ENCODE measurements around the gene ECM1.

Gene ECM1

GRCh38 chr1:150511985-150512660 is 4.2 kb downstream of the ECM1 start:
- in situ Hi-C loops (cut with HindIII; ENCODE audit: low sequenced_read_pairs): loop anchor here (10.0 kb wide), 1 partner anchor 63 kb away; the partner anchor contains the start of gene MCL1

- in situ Hi-C loops (cut with HindIII; ENCODE audit: low sequenced_read_pairs): loop anchor here (10.0 kb wide), 1 partner anchor 62 kb away; the partner anchor contains the start of gene MCL1
Measured at GRCh38 chr1:150512846-150513245, 4.9 kb downstream of the ECM1 start.

DNA sequence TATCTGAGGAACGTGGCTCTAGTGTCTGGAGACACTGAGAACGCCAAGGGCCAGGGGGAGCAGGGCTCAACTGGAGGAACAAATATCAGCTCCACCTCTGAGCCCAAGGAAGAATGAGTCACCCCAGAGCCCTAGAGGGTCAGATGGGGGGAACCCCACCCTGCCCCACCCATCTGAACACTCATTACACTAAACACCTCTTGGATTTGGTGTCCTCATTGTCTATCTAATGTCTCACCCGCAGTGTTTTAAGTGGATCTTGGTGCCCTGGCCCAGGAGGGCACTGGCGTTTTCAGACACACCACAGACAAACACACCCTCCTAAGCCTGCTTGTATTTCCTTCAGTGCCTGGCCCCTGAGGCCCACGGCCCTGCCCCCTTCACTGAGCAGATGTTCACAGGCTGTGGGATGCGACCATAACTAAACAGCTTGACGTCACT is 5.5 kb downstream of the ECM1 start:
- in situ Hi-C loops (cut with HindIII; ENCODE audit: low sequenced_read_pairs): loop anchor here (10.0 kb wide), 1 partner anchor 61 kb away; the partner anchor contains the start of gene MCL1

- in situ Hi-C loops (cut with HindIII; ENCODE audit: low sequenced_read_pairs): loop anchor here (10.0 kb wide), 1 partner anchor 61 kb away; the partner anchor contains the start of gene MCL1
Measured at GRCh38 chr1:150514260-150514659, 6.4 kb downstream of the ECM1 start.

GRCh38 chr1:150514913-150515327 is 7.0 kb downstream of the ECM1 start:
- in situ Hi-C loops (cut with HindIII; ENCODE audit: low sequenced_read_pairs): loop anchor here (10.0 kb wide), 1 partner anchor 60 kb away; the partner anchor contains the start of gene MCL1

- in situ Hi-C loops (cut with HindIII; ENCODE audit: low sequenced_read_pairs): loop anchor here (10.0 kb wide), 1 partner anchor 59 kb away; the partner anchor contains the start of gene MCL1
Measured at GRCh38 chr1:150515328-150516049, 7.6 kb downstream of the ECM1 start, which contains the start of gene FALEC. FALEC (plus strand) TSS chr1:150515752.

DNA sequence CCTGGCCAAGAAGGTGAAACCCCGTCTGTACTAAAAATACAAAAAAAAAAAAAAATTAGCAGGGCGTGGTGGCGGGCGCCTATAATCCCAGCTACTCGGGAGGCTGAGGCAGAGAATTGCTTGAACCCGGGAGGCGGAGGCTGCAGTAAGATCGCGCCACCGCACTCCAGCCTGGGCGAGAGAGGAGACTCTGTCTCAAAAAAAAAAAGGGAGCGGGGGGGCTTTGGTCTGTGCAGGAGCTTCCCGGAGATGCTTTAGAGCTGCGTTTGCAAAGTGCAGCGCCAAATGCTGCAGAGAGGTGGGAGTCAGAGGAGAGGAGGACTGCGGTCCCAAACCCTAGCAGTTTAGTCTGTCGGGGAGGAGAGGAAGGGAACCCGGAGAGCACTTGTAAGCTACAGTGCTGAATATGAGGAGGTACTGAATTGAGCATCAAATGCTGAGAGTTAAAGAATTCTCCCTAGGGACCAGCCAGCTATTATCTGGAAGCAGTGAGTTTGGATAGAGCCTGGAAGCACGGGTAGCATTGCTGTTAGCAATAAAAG is 8.2 kb downstream of the ECM1 start:
- in situ Hi-C loops (cut with HindIII; ENCODE audit: low sequenced_read_pairs): loop anchor here (10.0 kb wide), 1 partner anchor 59 kb away; the partner anchor contains the start of gene MCL1

DNA sequence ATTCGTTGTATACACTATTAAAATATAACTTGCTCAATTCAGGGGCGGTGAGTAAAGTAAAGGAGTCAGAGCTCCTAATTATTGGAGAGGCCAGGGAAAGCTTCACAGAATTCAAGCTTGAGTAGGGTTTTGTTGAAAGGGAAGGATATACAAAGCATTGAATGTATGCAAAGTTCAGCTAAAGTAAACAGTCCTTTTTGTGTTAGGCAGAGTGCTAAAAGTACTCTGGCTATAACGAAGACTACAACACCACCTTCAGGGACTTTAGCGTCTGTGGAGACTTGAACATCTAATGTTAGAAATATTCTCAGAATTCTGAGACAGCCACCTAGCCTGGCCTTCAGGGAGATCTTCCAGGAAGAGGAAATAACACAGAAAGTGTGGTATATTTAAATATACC is 8.7 kb downstream of the ECM1 start:
- in situ Hi-C loops (cut with HindIII; ENCODE audit: low sequenced_read_pairs): loop anchor here (10.0 kb wide), 1 partner anchor 58 kb away; the partner anchor contains the start of gene MCL1

DNA sequence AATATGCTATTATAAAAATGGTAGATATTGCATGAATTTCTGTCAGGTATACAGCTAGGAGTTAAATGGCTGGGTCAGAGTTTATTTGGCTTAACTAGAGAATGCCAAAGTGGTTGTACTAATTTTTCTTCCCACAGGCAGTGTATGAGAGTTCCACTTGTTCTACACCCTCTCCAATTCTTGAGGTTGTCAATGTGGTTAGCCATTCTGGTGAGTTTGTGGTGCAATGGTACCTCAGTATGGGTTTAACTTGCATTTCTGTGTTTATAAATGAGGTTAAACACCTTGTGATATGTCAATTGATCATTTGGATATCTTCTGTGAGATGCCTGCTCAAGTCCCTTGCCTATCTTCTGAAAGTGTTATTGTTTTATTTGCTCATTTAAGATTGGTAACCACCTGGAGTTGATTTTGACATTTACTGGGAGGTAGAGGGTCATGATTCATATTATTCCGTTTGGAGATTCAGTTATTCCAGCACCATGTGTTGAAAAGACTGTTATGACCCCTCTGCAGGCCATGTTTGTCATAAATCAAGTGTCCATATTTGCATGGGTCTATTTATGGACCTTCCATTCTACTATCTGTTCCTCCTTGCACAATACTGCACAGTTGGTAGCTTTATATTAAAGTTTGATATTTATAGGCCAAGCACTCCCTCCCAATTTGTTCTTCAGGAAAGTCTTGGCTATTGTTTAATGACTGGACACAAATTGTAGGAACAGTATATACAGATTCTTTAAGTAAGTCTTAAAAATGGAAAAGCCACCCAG is 13.5 kb downstream of the ECM1 start:
- in situ Hi-C loops (cut with HindIII; ENCODE audit: low sequenced_read_pairs): no loop called here

- in situ Hi-C loops (cut with HindIII; ENCODE audit: low sequenced_read_pairs): no loop called here
Measured at GRCh38 chr1:150525348-150525747, 17.4 kb downstream of the ECM1 start.

DNA sequence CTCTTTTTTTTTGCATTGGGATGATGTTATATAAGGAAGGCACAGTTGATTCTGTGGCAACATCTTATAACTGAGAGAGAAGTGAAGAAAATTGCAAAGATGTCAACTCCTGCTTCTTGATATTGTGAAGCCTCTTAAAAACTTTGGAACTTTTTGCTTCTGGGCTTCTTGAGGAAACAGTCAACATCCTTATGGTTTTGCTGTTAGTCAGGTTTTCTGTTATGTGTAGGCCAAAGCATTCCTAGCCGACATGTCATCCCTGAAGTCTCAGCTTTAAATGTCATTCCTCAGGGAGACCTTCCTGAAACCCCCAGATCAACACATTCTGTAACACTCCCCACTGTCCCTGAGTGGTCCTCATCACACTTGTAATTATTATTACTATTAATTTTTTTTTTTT is 20.3 kb downstream of the ECM1 start:
- in situ Hi-C loops (cut with HindIII; ENCODE audit: low sequenced_read_pairs): no loop called here

GRCh38 chr1:150529017-150529416 is 21.1 kb downstream of the ECM1 start:
- in situ Hi-C loops (cut with HindIII; ENCODE audit: low sequenced_read_pairs): no loop called here

DNA sequence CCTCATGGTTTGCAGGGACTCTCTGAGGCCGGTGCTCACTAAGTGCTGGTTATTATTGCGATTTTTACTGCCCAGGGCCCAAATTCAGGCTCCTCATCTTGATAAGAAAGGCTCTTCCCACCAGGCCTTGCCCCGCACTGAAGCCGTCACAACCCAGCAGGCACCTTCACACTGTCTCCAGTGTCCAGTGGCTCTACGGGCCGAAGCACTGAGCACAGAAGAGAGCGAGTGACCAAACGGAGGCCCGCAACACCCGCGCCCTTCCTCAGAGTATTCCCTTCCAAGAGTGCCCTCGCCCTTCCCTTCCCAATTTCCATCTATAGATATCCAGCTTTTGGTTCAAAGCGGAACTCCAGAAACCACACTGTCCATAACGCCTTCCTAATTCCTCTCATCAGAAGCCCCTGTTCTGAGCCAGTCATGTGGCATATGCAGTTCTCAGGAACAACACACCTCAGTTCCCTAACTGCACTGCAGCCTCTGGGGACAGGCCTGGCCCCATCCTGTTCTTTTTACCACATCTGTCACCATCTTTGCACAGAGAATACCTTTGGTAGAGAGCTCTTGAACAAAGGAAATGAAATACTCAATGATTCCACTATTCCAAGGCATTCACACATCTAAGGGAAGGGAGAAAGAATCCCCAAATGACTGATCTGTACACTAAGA is 22.7 kb downstream of the ECM1 start:
- in situ Hi-C loops (cut with HindIII; ENCODE audit: low sequenced_read_pairs): no loop called here

- in situ Hi-C loops (cut with HindIII; ENCODE audit: low sequenced_read_pairs): no loop called here
Measured at GRCh38 chr1:150532860-150533259, 25.0 kb downstream of the ECM1 start.

DNA sequence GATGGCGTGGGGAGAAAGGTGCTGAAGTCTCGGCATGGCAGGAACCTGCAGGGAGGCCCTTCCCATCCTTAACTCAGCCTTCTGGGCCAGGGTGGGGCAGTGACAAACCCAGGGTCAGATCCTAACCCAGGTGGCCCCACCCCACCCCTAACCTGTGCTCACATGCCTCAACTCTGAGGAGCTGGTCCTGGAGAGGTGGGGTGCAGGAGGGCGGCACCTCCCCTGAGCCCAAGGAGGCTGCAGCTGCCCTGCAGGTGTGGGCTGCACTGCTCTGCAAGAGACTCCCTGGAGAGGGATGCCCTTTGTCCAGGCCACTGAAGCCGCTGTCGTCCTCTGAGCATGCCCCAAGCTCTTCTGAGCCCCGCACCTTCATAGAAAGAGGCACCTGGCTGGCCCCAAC is 26.1 kb downstream of the ECM1 start:
- in situ Hi-C loops (cut with HindIII; ENCODE audit: low sequenced_read_pairs): no loop called here

GRCh38 chr1:150535511-150536287 is 27.8 kb downstream of the ECM1 start:
- in situ Hi-C loops (cut with HindIII; ENCODE audit: low sequenced_read_pairs): no loop called here

DNA sequence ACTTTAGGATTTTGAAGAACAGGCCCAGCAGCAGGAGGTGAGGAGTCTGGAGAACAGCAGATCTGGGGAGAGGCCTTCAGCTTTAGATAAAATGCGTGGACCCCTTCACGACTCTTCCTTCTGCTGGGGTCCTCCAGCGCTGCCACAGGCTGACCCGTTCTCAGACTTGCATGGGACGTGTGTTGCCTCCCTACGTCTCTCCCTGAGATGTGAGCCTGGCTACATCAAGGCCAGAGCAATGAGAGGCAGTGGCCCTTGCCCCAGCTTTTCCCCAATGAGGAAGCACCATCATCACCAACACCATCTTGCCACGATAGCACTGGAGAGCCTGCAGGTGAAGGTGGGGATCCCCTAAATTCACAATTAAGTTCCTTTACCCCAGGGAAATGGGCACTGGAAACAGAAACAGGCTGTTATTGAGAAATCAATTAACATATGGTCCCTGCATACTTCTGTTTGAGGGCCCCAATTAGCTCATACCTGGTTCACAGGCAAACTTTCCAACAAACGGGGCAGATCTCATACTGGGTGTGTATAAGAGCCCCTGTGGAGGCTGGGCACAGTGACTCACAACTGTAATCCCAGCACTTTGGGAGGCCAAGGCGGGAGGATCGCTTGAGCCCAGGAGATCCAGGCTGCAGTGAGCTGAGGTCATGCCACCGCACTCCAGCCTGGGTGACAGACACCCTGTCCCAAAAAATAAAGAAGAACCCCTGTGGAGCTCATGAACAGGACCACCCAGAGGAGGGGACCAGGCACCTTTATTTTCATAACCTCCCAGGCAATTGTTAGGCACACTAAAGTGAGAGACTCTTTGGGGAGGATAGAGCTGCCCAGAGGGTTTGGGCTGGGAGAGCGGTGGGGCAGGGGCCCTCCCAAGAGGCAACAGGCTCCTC is 29.2 kb downstream of the ECM1 start:
- in situ Hi-C loops (cut with HindIII; ENCODE audit: low sequenced_read_pairs): no loop called here
